ENCODE results near the gene CST7. TPM values are rescaled to one million over a fixed set of nuclear protein-coding genes. Genes with fewer than 3 reads are reported as not detected.

The CST7 gene
- total and polyA plus RNA-seq, 2 experiments from 2014 or later = not detected

GRCh38 chr20:24972341-24972740, 23.3 kb downstream of the CST7 start:
- no peak for ATAC-seq
- H3K4me1 Mint-ChIP-seq = no peaks in the 10 kb centered on the region

More at GRCh38 chr20:24972341-24972740, 23.3 kb downstream of the CST7 start:
- Histone ChIP-seq H3K9me2 (ENCODE audit: insufficient read depth) (no peaks in the 10 kb centered on the region), H3K27ac (ENCODE audit: low read depth) (no peak overlapping the region), H3K4me1 (ENCODE audit: insufficient read depth) (no peaks in the 10 kb centered on the region), H3K27me3 (ENCODE audit: insufficient read depth) (no peaks in the 10 kb centered on the region), H3K4me3 (no peak overlapping the region), H4K20me1 (replicated peaks; ENCODE audit: insufficient read depth) (no peaks in the 10 kb centered on the region), H3K36me3 (ENCODE audit: insufficient read depth) (0 out of 2 replicates have a peak, but pooled peaks cover 25% of the 10 kb centered on the region), H3K4me2 (no peak overlapping the region), H3F3A (replicated peaks; ENCODE audit: low read depth) (no peaks in the 10 kb centered on the region), H2AFZ (no peak overlapping the region), H3K79me2 (replicated peaks; ENCODE audit: insufficient read depth) (peaks cover 19% of the 10 kb centered on the region; the same call in 1 of the 2 replicates)
- Mint-ChIP-seq H3K4me3 (no peak overlapping the region), H3K9me3 (peaks cover 9% of the 10 kb centered on the region; the same call in 1 of the 3 replicates), H3K27ac (no peak overlapping the region), H3K36me3 (ENCODE audit: low read depth) (peaks cover 72% of the 10 kb centered on the region), H3K27me3 (ENCODE audit: insufficient read depth, low read depth, poor library complexity) (peaks cover under 1% of the 10 kb centered on the region)
- DNase-seq (ENCODE audit: low spot score) = no peak
- no peak for TF ChIP-seq EZH2 (IDR thresholded peaks at IDR 0.05; ENCODE audit: low read depth, unreplicated experiment)
- no peak for TF ChIP-seq ZNF114 (CRISPR knock-in tag; IDR thresholded peaks at IDR 0.05)
- TF ChIP-seq JUNB (IDR thresholded peaks at IDR 0.05; ENCODE audit: unreplicated experiment) = no peak
- TF ChIP-seq EZH2phosphoT487 (IDR thresholded peaks at IDR 0.05; ENCODE audit: unreplicated experiment) = no peak
- TF ChIP-seq ETS1 (IDR thresholded peaks at IDR 0.05) = no peak
- no peak for TF ChIP-seq REST (IDR thresholded peaks at IDR 0.05; ENCODE audit: unreplicated experiment)
- no peak for TF ChIP-seq CREB1 (CRISPR knock-in tag; IDR thresholded peaks at IDR 0.05; ENCODE audit: low read depth)
- TF ChIP-seq NANOG (IDR thresholded peaks at IDR 0.05; ENCODE audit: borderline replicate concordance) = no peak
- TF ChIP-seq POLR2AphosphoS5 (IDR thresholded peaks at IDR 0.05; ENCODE audit: low read depth) = no peak
- TF ChIP-seq STAT1 (IDR thresholded peaks at IDR 0.05; ENCODE audit: unreplicated experiment) = no peak
- no peak for TF ChIP-seq ZNF462 (CRISPR knock-in tag; IDR thresholded peaks at IDR 0.05)
- no peak for TF ChIP-seq CTCF (conservative IDR thresholded peaks at IDR 0.05; ENCODE audit: low read depth in 2 of 2)
- TF ChIP-seq ZNF331 (CRISPR knock-in tag; IDR thresholded peaks at IDR 0.05; ENCODE audit: low read depth) = no peak
